NCI-H128 (cell line): ENCODE data around the gene TNC.

Experiments
- DNase-seq: peaks from one replicate; lab custom pipeline; 2025; ENCODE audit not compliant: unreplicated experiment; lab: John Stamatoyannopoulos, UW

TNC gene

GRCh38 chr9:115104908-115105307 is 13.0 kb downstream of the TNC start:
- no peak for DNase-seq

DNA sequence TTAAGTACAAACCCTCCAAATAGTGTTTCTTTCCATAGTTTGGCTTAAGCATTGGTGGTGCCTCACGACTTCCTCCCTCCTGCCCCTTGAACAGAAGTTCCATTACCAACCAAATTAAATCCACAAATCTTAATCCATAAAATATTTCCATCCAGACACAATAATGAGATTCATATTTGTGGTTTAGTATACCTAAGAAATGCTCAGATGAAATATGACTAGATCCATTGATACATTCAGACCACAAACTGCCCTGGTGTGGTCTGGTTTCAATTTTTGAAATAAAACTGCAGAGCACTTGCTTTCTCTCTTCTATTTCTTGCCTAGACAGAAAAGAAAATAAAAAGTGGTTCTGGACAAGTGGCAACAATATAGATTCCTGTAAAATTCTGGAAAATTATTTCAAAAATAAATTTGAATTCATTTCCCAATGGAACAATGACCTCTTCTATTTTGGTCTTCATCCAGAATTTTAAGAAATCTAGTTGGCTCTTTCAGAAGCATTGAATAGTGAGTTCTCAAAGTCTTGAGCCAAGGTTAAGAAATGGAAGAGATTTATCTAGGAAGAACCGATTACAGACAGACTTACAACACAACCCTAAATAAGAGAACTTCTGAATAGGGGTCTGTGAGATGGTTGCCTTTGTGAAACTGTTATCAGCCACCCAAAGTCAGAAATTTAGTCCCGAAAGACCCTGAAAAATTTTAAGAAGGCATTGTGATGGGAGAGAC is 14.0 kb downstream of the TNC start:
- no peak for DNase-seq

- no peak for DNase-seq
These were observed 18.1 kb downstream of the TNC start for GRCh38 chr9:115099901-115100300.

- no peak for DNase-seq
These were observed 19.6 kb downstream of the TNC start for GRCh38 chr9:115098226-115098965.

GRCh38 chr9:115093520-115093919 is 24.4 kb downstream of the TNC start:
- DNase-seq, result no peak

DNA sequence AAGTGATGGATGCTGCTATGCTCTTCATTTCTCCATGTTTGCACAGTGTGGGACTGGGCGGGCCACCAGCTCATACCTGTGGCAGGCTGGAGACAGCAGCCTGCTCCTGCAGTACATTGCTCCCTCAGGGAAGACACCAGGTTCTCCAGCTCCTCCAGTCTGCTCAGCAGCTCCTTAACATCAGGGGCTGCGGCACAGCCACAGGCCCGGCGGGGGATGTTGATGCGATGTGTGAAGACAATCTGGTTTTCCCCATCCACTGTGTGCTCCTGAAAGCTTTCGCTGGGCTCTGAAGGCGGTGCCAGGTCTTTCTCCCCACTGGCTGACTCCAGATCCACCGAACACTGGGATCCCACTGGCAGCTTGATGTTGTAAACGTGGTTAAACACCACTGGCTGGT is 27.5 kb downstream of the TNC start:
- no peak for DNase-seq

DNA sequence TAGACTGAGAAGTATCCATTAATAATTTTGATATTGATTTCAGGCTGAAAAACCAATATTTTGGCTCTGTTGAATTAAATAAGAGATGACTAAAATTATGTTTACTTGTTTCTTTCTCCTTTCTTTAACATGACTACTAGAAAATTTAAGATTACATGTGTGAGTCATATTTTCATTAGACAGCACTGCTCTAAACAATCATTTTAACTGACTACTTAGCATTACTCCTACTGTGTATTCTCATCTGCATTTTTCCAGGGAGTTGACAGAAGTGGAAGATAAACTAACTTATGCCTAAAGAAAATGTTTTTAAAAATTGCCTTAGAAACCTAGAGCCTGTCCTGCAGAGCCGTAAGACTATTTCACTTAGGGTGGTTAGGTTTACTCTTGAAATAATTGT is 29.1 kb downstream of the TNC start:
- no peak for DNase-seq

DNA sequence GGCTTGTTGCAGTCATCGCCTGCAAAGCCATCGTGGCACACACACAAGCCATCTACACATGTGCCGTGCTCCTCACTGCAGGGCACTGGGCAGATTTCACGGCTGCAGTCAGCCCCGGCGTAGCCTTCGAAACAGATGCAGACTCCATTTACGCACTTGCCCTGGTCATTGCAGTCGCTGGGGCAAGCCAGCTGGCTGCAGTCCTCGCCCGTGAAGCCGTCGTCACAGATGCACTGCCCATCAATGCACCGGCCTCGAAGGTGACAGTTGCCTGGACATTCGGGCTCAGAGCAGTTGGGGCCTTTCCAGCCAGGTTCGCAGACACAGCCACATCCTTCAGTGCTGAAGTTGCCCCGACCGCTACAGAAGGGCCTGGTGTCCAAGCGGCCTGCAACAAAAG is 31.1 kb downstream of the TNC start:
- no peak for DNase-seq

DNA sequence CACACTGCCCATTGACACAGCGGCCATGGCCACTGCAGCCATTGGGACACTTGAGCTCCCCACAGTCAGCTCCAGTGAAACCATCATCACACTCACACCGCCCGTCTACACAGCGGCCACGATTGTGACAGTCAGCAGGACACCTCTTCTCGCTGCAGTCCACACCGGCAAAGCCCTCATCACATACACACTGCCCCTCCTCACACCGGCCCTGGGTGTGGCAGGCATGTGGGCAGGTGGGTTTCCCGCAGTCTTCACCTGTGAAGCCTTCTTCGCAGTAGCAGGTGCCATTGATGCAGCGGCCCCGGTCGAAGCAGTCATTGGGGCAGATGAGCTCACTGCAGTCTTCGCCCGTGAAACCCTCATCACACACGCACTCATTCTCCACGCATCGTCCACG is 31.5 kb downstream of the TNC start:
- no peak for DNase-seq

DNA sequence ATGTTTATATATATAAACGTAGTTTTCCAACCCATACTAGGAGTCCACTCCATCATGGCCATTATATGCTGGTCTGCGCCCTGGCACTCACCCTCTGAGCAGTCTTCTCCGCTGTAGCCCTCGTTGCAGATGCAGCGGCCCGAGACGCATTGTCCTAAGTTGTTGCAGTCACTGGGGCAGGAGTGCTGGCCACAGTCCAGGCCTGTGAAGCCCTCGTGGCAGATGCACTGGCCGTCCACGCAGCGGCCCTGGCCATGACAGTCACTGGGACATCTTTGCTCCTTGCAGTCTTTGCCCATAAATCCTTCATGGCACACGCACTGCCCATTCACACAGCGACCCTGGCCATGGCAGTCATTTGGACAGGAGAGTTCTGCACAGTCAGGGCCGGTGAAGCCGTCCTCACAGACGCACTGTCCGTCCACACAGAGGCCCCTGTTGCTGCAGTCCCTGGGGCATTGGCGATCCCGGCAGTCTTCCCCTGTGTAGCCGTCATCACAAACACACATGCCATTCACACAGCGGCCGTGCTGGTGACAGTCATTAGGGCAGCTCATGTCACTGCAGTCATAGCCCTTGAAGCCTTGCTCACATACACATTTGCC is 32.1 kb downstream of the TNC start:
- DNase-seq, result no peak

GRCh38 chr9:115084709-115085108 is 33.2 kb downstream of the TNC start:
- DNase-seq, result no peak

- DNase-seq, result no peak
These were observed 33.8 kb downstream of the TNC start for GRCh38 chr9:115084157-115084556.

DNA sequence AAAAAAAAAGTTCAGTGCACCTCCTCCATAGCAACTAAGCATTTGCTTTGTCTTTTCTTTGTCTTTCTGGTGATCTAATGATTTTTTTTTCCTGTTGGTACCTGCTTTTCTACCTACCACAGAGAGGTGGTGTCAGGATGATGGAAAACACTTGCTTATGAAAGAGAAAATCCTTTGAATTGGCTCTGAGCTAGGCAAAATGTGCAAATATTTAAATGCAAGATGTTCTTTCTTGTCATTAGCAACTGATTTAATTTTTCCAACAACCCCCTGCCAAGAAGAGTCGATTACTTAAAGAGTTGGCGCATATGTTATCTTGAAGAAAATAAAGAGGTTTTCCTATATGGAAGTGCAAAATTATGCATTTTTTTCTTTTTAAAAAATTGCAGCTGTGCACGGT is 37.7 kb downstream of the TNC start:
- DNase-seq, result no peak

GRCh38 chr9:115079156-115079555 is 38.8 kb downstream of the TNC start:
- no peak for DNase-seq

DNA sequence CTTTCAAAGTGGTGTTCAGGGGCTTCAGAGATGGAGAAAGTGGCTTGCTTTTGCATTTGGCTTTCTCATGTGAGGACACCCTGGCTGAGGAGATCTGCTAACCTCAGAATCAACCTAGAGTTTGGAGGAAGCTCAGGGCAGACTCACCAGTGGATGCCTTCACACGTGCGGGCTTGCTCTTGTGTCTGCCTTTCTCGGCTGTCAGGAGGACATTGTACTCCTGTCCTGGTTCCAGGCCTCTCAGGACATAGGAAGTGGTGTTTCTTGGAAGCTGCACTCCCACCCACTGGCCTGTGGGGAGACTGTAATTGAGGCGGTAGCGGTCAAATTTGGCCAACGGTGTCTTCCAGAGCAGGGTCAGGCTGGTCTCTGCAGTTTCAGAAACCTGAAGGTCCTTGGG is 44.5 kb downstream of the TNC start:
- DNase-seq, result no peak

DNA sequence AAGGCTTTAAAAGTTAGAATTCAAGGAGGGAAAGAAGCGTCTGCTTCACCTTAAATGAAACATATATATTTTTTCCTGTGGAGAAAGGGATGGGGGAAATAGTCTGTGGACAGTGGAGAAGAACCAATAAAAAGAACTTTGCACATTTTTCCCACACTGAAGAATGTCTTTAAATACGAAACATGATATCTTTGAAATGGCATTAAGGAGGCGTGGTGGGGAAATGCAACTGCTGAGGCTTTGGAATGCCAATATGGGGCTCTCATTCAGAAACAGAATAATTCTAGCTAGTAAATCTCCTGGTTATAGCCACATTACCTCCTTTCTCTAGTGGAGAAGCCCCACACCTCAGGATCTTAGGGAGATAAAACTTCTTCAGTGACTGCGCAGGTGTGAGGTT is 46.8 kb downstream of the TNC start:
- no peak for DNase-seq

DNA sequence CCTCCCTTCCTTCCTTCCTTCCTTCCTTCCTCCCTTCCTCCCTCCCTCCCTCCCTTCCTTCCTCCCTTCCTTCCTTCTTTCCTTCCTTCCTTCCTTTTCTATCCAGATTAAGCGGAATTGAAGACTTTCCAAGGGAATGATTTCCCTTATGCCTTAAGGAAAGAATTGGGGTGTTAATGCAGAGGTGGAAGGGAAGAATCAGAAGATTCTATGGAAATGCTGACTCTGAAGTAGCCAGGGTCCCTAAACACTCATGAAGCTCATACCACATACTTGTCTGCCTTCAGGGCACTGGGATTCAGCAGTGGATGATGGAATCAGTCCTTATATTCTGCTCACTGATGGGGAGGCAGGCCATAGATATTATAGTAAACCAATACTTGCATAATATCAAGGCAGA is 48.2 kb downstream of the TNC start:
- DNase-seq, result no peak

DNA sequence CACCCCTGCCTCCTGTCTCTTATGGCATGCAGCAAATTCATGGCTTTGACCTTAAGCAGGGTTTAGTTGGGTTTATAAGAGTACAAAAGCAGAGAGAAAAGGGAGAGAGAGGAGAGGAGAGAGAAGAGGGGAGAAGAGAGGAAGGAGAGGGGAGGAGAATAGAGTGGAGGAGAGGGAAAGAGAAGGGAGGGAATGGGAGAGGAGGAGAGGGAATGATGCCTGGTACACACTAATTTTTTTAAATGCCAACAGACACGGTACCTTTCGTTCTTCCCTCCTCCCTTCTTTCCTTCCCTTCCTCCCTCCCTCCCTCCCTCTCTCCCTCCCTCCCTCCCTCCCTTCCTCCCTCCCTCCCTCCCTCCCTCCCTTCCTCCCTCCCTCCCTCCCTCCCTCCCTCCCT is 48.7 kb downstream of the TNC start:
- no peak for DNase-seq

DNA sequence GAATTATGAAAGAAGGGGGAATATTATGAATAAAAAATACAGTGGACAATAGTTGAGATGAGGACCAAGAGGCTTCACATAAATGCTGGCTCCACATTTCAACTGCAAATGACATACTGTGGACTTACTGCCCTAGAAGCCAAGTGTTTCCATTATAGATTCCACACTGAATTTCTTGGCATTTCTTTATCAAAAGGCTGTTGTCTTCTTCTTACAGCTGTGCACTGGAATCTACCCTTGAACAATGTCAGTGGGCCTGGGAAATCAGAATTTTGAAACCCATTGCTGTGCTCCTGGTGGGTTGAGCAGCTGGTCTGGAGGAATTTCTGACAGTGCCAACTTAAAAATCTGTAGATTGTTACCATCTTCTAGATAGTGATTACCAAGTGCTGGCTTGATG is 49.9 kb downstream of the TNC start:
- DNase-seq, result no peak

- no peak for DNase-seq
These were observed 54.7 kb downstream of the TNC start for GRCh38 chr9:115063058-115063845.

GRCh38 chr9:115058684-115059315 is 59.2 kb downstream of the TNC start:
- DNase-seq, result no peak
